GM12878 (cell line): ENCODE measurements around the gene ZMIZ1. TPM values are rescaled to one million over a fixed set of nuclear protein-coding genes. Genes with fewer than 3 reads are reported as not detected.

Source experiments
- ATAC-seq: fragments of 200-7000 bp; cut with Tn5 transposase; 3 replicates; pipeline ENCODE4 v1.9.1; 2020; ENCODE audit warnings: mild to moderate bottlenecking, moderate library complexity
- BruUV-seq: library from RNA; stranded (reverse); fragments of 400-500 nt; replicated peaks from 2 replicates; lab custom pipeline; 2021; lab: Mats Ljungman, UMichigan
- CTCF ChIA-PET: fragments of 300-600 bp; sonication (Branson Sonifier 250); formaldehyde crosslinking; extraction: SDS; loops from one replicate; lab custom pipeline; 2021; ENCODE audit warnings: inconsistent platforms; lab: Yijun Ruan, JAX
- POLR2A ChIA-PET: fragments of 350-600 bp; formaldehyde crosslinking; extraction: SDS; loops from one replicate; lab custom pipeline; 2021; ENCODE audit warnings: inconsistent platforms; lab: Charles Lee
- RAD21 ChIA-PET: fragments of 300-600 bp; sonication (Branson Sonifier 250); formaldehyde crosslinking; loops from one replicate; lab custom pipeline; 2023; ENCODE audit warnings: antibody characterized with exemption; ENCODE audit not compliant: unreplicated experiment; lab: Charles Lee
- SMC1A ChIA-PET: fragments of 300-600 bp; sonication (Branson Sonifier 250); formaldehyde crosslinking; loops from one replicate; lab custom pipeline; 2023; ENCODE audit not compliant: unreplicated experiment, uncharacterized antibody; lab: Charles Lee
- DNase-seq: peaks from one replicate; pipeline ENCODE4 v3.0.0-alpha.2; 2011; ENCODE audit warnings: low read depth, low spot score
- FAIRE-seq: peaks from 3 replicates; lab custom pipeline; 2011; peaks lifted over from hg19 to GRCh38; lab: Jason Lieb, UNC
- H2AFZ ChIP-seq: 2 replicates; pipeline ENCODE4 v1.6.0; 2011; ENCODE audit warnings: low read depth, low read length, control low read depth; ENCODE audit not compliant: control insufficient read depth
- H3K27ac ChIP-seq: 2 replicates; pipeline ENCODE4 v1.5.1; 2011; ENCODE audit warnings: control low read depth; ENCODE audit not compliant: control insufficient read depth, insufficient read depth
- H3K27me3 ChIP-seq, 2 experiments: replicated peaks in 1 of 2; 2 replicates each; pipeline versions ENCODE4 v1.6.0 to v1.6.1; 2011; ENCODE audit warnings: low read length in 1 of 2; ENCODE audit not compliant: control insufficient read depth in 2 of 2, insufficient read depth in 2 of 2
- H3K36me3 ChIP-seq, 2 experiments: 2 replicates each; pipeline ENCODE4 v1.5.1; 2011; ENCODE audit warnings: low read length in 1 of 2; ENCODE audit not compliant: control insufficient read depth in 2 of 2, insufficient read depth in 2 of 2
- H3K4me1 ChIP-seq: 2 replicates; pipeline ENCODE4 v1.6.1; 2011; ENCODE audit warnings: mild to moderate bottlenecking, low read length, moderate library complexity, mixed read lengths; ENCODE audit not compliant: control insufficient read depth, insufficient read depth
- H3K4me2 ChIP-seq: 2 replicates; pipeline ENCODE4 v1.6.0; 2011; ENCODE audit warnings: control low read depth; ENCODE audit not compliant: control insufficient read depth, insufficient read depth
- H3K4me3 ChIP-seq: fragments of 200-600 bp; sonication (generic); 2 replicates; pipeline ENCODE4 v1.5.1; 2016
- H3K79me2 ChIP-seq: 2 replicates; pipeline ENCODE4 v1.6.0; 2011; ENCODE audit warnings: low read length; ENCODE audit not compliant: control insufficient read depth, insufficient read depth
- H3K9ac ChIP-seq: 2 replicates; pipeline ENCODE4 v1.8.0; 2011; ENCODE audit warnings: low read length, control low read depth, mixed read lengths; ENCODE audit not compliant: control insufficient read depth, insufficient read depth
- H3K9me3 ChIP-seq: replicated peaks from 3 replicates; pipeline ENCODE4 v1.5.1; 2011; ENCODE audit warnings: mild to moderate bottlenecking, low read length; ENCODE audit not compliant: control insufficient read depth, insufficient read depth
- H4K20me1 ChIP-seq: 2 replicates; pipeline ENCODE4 v1.6.0; 2011; ENCODE audit not compliant: control insufficient read depth, insufficient read depth
- BHLHE40 ChIP-seq, 2 experiments: fragments of 450-650 bp in 1 of 2; IDR thresholded peaks; 2 replicates each; pipeline ENCODE4 v1.6.1; 2011 to 2017; ENCODE audit warnings: low read depth in 2 of 2, borderline replicate concordance in 1 of 2, improper control_type of control experiment in 1 of 2, low read length in 1 of 2, mild to moderate bottlenecking in 1 of 2
- CEBPB ChIP-seq, 2 experiments: fragments of 150-350 bp in 1 of 2; IDR thresholded peaks; 2 replicates each; pipeline ENCODE4 v1.6.1; 2012 to 2014; ENCODE audit warnings: low read depth in 2 of 2, low read length in 2 of 2, borderline replicate concordance in 1 of 2, inconsistent platforms in 1 of 2
- CHD2 ChIP-seq: IDR thresholded peaks from 2 replicates; pipeline ENCODE4 v1.6.1; 2011; ENCODE audit warnings: low read depth, low read length, improper control_type of control experiment, borderline replicate concordance
- DPF2 ChIP-seq: fragments of 450-650 bp; IDR thresholded peaks from 2 replicates; pipeline ENCODE4 v1.6.1; 2017; ENCODE audit warnings: mild to moderate bottlenecking
- E2F4 ChIP-seq: IDR thresholded peaks from 2 replicates; pipeline ENCODE4 v1.6.1; 2012; ENCODE audit warnings: low read depth, low read length, improper control_type of control experiment
- GABPA ChIP-seq: IDR thresholded peaks from 2 replicates; pipeline ENCODE4 v1.6.1; 2014; ENCODE audit warnings: antibody characterized with exemption, low read depth, mild to moderate bottlenecking, inconsistent platforms
- HCFC1 ChIP-seq: fragments of 150-350 bp; IDR thresholded peaks from 2 replicates; pipeline ENCODE4 v1.6.1; 2014; ENCODE audit warnings: low read length
- IRF3 ChIP-seq: fragments of 450-650 bp; IDR thresholded peaks from 2 replicates; pipeline ENCODE4 v1.6.1; 2014; ENCODE audit warnings: mild to moderate bottlenecking
- KAT2A ChIP-seq: conservative IDR thresholded peaks from 2 replicates; pipeline ENCODE4 v1.6.1; 2011; ENCODE audit warnings: low read depth, low read length; ENCODE audit not compliant: control insufficient read depth
- MAX ChIP-seq: IDR thresholded peaks from 2 replicates; pipeline ENCODE4 v1.6.1; 2012; ENCODE audit warnings: low read depth, low read length, improper control_type of control experiment
- MTA3 ChIP-seq: IDR thresholded peaks from 2 replicates; pipeline ENCODE4 v1.6.1; 2012; ENCODE audit warnings: low read length, inconsistent platforms, borderline replicate concordance
- NR2F1 ChIP-seq: fragments of 450-650 bp; conservative IDR thresholded peaks from 2 replicates; pipeline ENCODE4 v1.6.1; 2017; ENCODE audit warnings: mild to moderate bottlenecking
- PAX5 ChIP-seq: IDR thresholded peaks from 2 replicates; pipeline ENCODE4 v1.6.1; 2011; ENCODE audit warnings: low read depth, low read length, borderline replicate concordance
- SRF ChIP-seq, 2 experiments: IDR thresholded peaks; 2 replicates each; pipeline ENCODE4 v1.6.1; 2011; ENCODE audit warnings: low read depth in 2 of 2, low read length in 2 of 2, mild to moderate bottlenecking in 1 of 2, moderate library complexity in 1 of 2
- ZNF207 ChIP-seq: fragments of 450-650 bp; IDR thresholded peaks from 2 replicates; pipeline ENCODE4 v1.6.1; 2014; ENCODE audit warnings: antibody characterized with exemption, mild to moderate bottlenecking, borderline replicate concordance
- ZNF274 ChIP-seq: IDR thresholded peaks from one replicate; pipeline ENCODE4 v1.8.0; 2011; ENCODE audit not compliant: insufficient read length, insufficient read depth
- ZNF384 ChIP-seq: IDR thresholded peaks from 2 replicates; pipeline ENCODE4 v1.6.1; 2012; ENCODE audit warnings: low read depth, mild to moderate bottlenecking, low read length, improper control_type of control experiment, borderline replicate concordance
- ZNF687 ChIP-seq: fragments of 450-650 bp; IDR thresholded peaks from 2 replicates; pipeline ENCODE4 v1.6.1; 2017; ENCODE audit warnings: mild to moderate bottlenecking, moderate library complexity
- WGBS: methylation state at CpG from one replicate; pipeline ENCODE4 v1.1.6; 2016; ENCODE audit warnings: low lambda C conversion rate; ENCODE audit not compliant: insufficient replicate concordance, insufficient coverage; ENCODE audit errors: missing lambda C conversion rate; 5-methylcytosine and 5-hydroxymethylcytosine counted together
- in situ Hi-C: fragments of 300-500 bp; cut with MboI; formaldehyde crosslinking; loops from 9 replicates; pipeline ENCODE4 v1.14.3; 2018; ENCODE audit warnings: mixed read lengths
- intact Hi-C: fragments of 100-400 bp; cut with micrococcal nuclease; formaldehyde crosslinking; loops from one replicate; pipeline ENCODE4 v1.14.2; 2022; ENCODE audit not compliant: unreplicated experiment
- polyA plus RNA-seq, 11 experiments: library from polyadenylated mRNA; depleted of rRNA in 4 of 11; unstranded in 6 of 11; stranded (reverse) in 5 of 11; fragments of >200 nt; fragmentation: Nextera tagmentation in 4 of 11; fragmentation: Illumina TruSeq in 1 of 11; extraction: Ambion mirVana in 4 of 11; extraction: Trizol in 1 of 11; gene quantifications; 1 replicate in 1 of 11; 2 replicates in 10 of 11; pipeline versions ENCODE4 v1.2.1 to v1.2.3, GENCODE V29; 2011 to 2016; ENCODE audit warnings: inconsistent platforms in 2 of 11, missing spikeins in 2 of 11, low read depth in 1 of 11
- total RNA-seq, 4 experiments: library from RNA; depleted of rRNA in 3 of 4; stranded (reverse); fragments of >200 nt in 3 of 4; fragmentation: Illumina TruSeq in 1 of 4; extraction: Trizol in 1 of 4; gene quantifications; 2 replicates each; pipeline versions ENCODE4 v1.2.1 to v1.2.3, GENCODE V29; 2013 to 2021

Gene ZMIZ1
- total and polyA plus RNA-seq, 10 of the 15 experiments (the other 5 are each of a cell fraction or from before 2014, with no cell fraction given): 3.1 to 82.3 (median 14.9) TPM

- TF ChIP-seq ZNF207: no peak
- no peak for TF ChIP-seq MAX
These were observed 60.7 kb downstream of the ZMIZ1 start (continued) for GRCh38 chr10:79129361-79129997.

- ATAC-seq: no peak
- RAD21 ChIA-PET: no interaction called here
- in situ Hi-C loops (no loop called here), intact Hi-C loops (no loop called here)
- H3K4me1 ChIP-seq: peaks cover 14% of the 10 kb centered on the region
- no peaks in the 10 kb centered on the region for H3K27me3 ChIP-seq
- no peaks in the 10 kb centered on the region for H4K20me1 ChIP-seq
- FAIRE-seq: no peak
- CTCF ChIA-PET: no interaction called here
- no TSS peak for BruUV-seq
- no peaks in the 10 kb centered on the region for H3K36me3 ChIP-seq
- H3K79me2 ChIP-seq: no peaks in the 10 kb centered on the region
- no peaks in the 10 kb centered on the region for H3K9me3 ChIP-seq
- SMC1A ChIA-PET: no interaction called here
- no peak overlapping the region for H3K4me2 ChIP-seq
- no peak overlapping the region for H2AFZ ChIP-seq
- H3K9ac ChIP-seq: no peak overlapping the region
- DNase-seq: no peak
- 14% methylated on average over 5 of the region's 5 CpGs for WGBS
- H3K27ac ChIP-seq: no peak overlapping the region
- POLR2A ChIA-PET: no interaction called here
- no peak overlapping the region for H3K4me3 ChIP-seq
- TF ChIP-seq PAX5 (no peak), MTA3 (no peak), DPF2 (no peak), BHLHE40 (IDR thresholded peaks at IDR 0.05; ENCODE audit: borderline replicate concordance in 1 of 2, low read depth in 2 of 2, low read length in 1 of 2) (no peak), ZNF384 (no peak), ZNF687 (no peak), NR2F1 (no peak), ZNF274 (no peak), HCFC1 (no peak), E2F4 (no peak), SRF (IDR thresholded peaks at IDR 0.05; ENCODE audit: low read depth in 2 of 2, low read length in 2 of 2) (no peak), CHD2 (no peak), CEBPB (IDR thresholded peaks at IDR 0.05; ENCODE audit: borderline replicate concordance in 1 of 2, low read depth in 2 of 2, low read length in 2 of 2) (no peak), KAT2A (no peak), GABPA (no peak), IRF3 (no peak)
These were observed 61.5 kb downstream of the ZMIZ1 start for GRCh38 chr10:79130255-79130654.
